IPS-18c (cell line): ENCODE data around the gene GOLM1.
"Not testable (repeated sequence)": the region's sequence is repeated elsewhere in the genome, so short reads cannot be mapped to it uniquely, and the experiment has no call there.

ENCODE experiments used
- H3K4me3 ChIP-seq: 2 replicates; pipeline ENCODE4 v1.7.0; 2013; ENCODE audit warnings: low read depth, mild to moderate bottlenecking, low read length, moderate library complexity; ENCODE audit not compliant: insufficient read depth
- H3K9me3 ChIP-seq: one replicate; pipeline ENCODE4 v1.6.1; 2013; ENCODE audit warnings: mild to moderate bottlenecking, low read length, moderate library complexity; ENCODE audit not compliant: control insufficient read depth, insufficient read depth

Gene GOLM1

GRCh38 chr9:86061972-86062739, 37.2 kb downstream of the GOLM1 start:
- H3K9me3 ChIP-seq, result no peaks in the 10 kb centered on the region
- H3K4me3 ChIP-seq, result no peak overlapping the region

GRCh38 chr9:86057491-86057890, 41.9 kb downstream of the GOLM1 start:
- Histone ChIP-seq H3K9me3 (no peaks in the 10 kb centered on the region), H3K4me3 (no peak overlapping the region)

DNA sequence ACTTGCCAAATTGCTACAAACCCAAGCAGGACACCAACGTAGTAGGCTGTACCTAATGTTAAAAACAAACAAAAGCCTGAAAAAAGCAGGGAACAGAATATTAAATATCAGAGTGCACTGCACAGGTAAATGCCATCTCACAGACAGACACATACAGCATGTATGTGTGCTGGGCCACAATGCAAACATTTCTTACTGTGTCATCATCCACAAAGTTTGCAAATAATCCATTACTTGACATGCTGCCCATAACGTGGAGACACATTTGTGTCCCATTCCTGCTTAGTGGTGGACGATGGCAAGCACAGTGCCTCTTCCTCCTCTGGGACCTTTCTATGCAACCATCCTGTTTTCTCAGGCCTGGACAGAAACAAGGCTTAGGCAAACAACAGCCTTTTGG, 44.7 kb downstream of the GOLM1 start:
- no peak overlapping the region for H3K4me3 ChIP-seq
- H3K9me3 ChIP-seq, result no peaks in the 10 kb centered on the region

GRCh38 chr9:86052556-86053468, 46.5 kb downstream of the GOLM1 start:
- Histone ChIP-seq H3K4me3 (no peak overlapping the region), H3K9me3 (no peaks in the 10 kb centered on the region)

DNA sequence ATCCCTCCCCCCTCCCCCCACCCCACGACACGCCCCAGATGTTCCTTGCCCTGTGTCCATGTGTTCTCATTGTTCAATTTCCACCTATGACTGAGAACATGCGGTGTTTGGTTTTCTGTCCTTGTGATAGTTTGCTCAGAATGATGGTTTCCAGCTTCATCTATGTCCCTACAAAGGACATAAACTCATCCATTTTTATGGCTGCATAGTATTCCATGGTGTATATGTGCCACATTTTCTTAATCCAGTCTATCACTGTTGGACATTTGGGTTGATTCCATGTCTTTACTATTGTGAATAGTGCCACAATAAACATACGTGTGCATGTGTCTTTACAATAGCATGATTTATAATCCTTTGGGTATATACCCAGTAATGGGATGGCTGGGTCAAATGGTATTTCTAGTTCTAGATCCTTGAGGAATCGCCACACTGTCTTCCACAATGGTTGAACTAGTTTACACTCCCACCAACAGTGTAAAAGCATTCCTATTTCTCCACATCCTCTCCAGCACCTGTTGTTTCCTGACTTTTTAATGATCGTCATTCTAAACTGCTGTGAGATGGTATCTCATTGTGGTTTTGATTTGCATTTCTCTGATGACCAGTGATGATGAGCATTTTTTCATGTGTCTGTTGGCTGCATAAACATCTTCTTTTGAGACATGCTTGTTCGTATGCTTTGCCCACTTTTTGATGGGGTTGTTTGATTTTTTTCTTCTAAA, 51.2 kb downstream of the GOLM1 start:
- H3K9me3 ChIP-seq, H3K4me3 ChIP-seq: not testable (repeated sequence)

- no peaks in the 10 kb centered on the region for H3K9me3 ChIP-seq
- no peak overlapping the region for H3K4me3 ChIP-seq
These were observed 52.0 kb downstream of the GOLM1 start for GRCh38 chr9:86047361-86047760.

DNA sequence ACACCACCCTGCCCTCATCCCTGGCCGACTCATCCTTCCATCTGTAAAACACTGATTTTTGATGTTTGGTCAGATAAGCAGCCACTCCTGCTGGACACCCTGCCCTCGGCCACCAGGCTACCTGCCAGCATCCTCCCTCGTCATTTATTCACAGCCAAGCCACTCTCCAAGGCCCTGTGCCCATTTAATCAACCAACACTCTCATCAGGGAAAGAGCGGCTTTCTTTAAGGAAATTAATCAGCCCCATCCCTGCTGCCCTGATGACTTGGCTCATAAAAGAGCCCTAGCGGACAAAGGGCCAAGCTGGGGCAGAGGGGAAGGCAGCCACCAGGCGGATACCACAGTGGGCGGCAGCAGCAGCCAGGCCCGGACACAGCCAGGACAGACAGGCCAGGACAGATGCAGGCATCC, 52.4 kb downstream of the GOLM1 start:
- no peaks in the 10 kb centered on the region for H3K9me3 ChIP-seq
- H3K4me3 ChIP-seq, result no peak overlapping the region

- Histone ChIP-seq H3K9me3 (no peaks in the 10 kb centered on the region), H3K4me3 (no peak overlapping the region)
These were observed 53.2 kb downstream of the GOLM1 start for GRCh38 chr9:86046071-86046636.

DNA sequence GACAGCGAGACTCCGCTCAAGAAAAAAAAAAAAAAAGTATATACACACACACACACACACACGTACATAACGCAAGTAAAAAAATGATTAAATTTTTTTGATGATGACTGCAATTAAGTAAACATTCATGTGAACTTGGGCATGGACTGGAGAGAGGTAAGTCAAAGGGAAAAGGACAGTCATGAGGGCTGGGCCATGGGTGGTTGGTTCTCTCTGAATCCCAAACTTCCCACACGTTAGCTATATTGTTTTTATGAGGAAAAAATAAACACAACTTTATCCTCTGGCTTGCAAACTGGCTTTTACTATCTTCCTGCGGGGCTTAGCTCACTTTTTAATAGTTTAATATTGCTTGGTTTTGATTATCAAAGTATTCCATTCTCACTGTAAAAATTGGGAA, 53.7 kb downstream of the GOLM1 start:
- Histone ChIP-seq H3K9me3 (no peaks in the 10 kb centered on the region), H3K4me3 (no peak overlapping the region)

GRCh38 chr9:86043999-86044398, 55.4 kb downstream of the GOLM1 start:
- no peak overlapping the region for H3K4me3 ChIP-seq
- H3K9me3 ChIP-seq, result no peaks in the 10 kb centered on the region

DNA sequence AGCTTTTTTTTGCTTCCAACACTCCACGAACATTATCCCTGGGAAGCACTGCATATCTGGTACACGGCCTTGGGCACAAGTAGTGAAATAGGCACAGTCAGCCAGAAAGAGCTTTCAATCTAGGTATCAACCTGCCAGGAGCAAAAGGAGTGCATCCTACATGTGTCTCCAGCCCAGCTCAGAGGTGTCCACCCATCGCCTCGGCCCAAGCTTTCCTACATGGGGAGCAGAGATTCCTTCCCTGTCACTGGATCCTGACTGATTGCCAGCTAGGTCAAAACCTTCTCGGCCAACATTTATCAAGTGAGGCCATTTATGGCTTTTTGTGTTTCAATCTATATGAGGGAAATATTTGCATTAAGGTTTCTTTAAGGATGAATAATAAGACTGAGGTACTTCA, 55.8 kb downstream of the GOLM1 start:
- Histone ChIP-seq H3K9me3 (no peaks in the 10 kb centered on the region), H3K4me3 (no peak overlapping the region)

- no peaks in the 10 kb centered on the region for H3K9me3 ChIP-seq
- H3K4me3 ChIP-seq, result no peak overlapping the region
These were observed 57.0 kb downstream of the GOLM1 start for GRCh38 chr9:86042199-86042978.

DNA sequence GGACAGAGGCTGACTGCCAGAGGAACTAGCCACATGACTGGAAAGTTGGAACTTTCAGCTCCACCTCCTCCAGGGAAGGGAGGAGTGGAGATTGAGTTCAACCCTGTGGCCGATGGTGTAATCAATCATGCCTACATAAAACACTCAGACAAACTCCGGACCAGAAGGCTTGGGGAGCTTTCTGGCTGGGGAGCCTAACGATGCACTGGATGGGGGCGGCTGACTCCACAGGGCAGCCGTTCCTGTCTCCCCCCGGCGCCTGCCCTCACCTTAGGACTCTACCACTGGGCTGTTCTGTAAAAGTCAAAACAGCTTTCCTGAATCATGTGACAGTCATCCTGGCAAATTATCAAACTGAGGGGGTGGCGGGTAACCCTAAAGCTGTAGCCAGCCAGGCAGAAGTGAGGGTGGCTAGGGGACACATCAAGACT, 58.0 kb downstream of the GOLM1 start:
- no peak overlapping the region for H3K4me3 ChIP-seq

GRCh38 chr9:86040861-86041155, 58.5 kb downstream of the GOLM1 start:
- H3K4me3 ChIP-seq, result no peak overlapping the region
- H3K9me3 ChIP-seq, result no peaks in the 10 kb centered on the region

More for the DNA sequence above, 58.0 kb downstream of the GOLM1 start:
- no peaks in the 10 kb centered on the region for H3K9me3 ChIP-seq

GRCh38 chr9:86039991-86040860, 59.1 kb downstream of the GOLM1 start:
- Histone ChIP-seq H3K4me3 (no peak overlapping the region), H3K9me3 (no peaks in the 10 kb centered on the region)

DNA sequence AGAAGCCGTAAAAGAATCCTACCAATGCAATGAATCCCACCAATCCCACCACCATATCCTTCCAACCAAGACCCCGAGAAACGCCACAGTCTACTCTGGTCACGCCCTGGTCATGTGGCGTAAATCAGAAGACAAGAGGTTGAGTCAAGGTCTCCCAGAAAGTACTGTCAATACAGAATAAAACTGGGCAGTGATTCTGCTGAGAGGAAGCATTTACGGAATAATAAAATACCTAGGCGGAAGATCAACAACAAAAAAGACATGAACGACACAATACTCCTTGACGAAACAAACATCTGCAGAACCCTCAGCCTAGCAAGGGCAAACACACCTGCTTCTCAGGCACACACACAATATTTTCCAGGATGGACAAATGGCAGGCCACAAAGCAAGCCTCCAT, 62.8 kb downstream of the GOLM1 start:
- no peaks in the 10 kb centered on the region for H3K9me3 ChIP-seq
- no peak overlapping the region for H3K4me3 ChIP-seq
